ENCODE measurements around the gene ANGEL2. TPM values are rescaled to one million over a fixed set of nuclear protein-coding genes. Genes with fewer than 3 reads are reported as not detected.

Gene ANGEL2
- total RNA-seq, 3 donors from 2014 or later = 34.3 to 39.7 (median 37.8) TPM

GRCh38 chr1:212990276-212990675, 25.4 kb downstream of the ANGEL2 start:
- Mint-ChIP-seq H3K9me3 (no peaks in the 10 kb centered on the region), H3K4me3 (no peak overlapping the region), H3K27me3 (ENCODE audit: low read depth) (no peaks in the 10 kb centered on the region), H3K4me1 (ENCODE audit: low read depth) (peaks cover 4% of the 10 kb centered on the region), H3K36me3 (ENCODE audit: insufficient read depth) (peaks cover 11% of the 10 kb centered on the region)
- no peak for DNase-seq
- no peak for ATAC-seq

- DNase-seq = no peak
- ATAC-seq = no peak
- Mint-ChIP-seq H3K4me1 (ENCODE audit: low read depth) (peaks cover 4% of the 10 kb centered on the region), H3K36me3 (ENCODE audit: insufficient read depth) (peaks cover 7% of the 10 kb centered on the region), H3K27me3 (ENCODE audit: low read depth) (no peaks in the 10 kb centered on the region), H3K4me3 (no peak overlapping the region), H3K9me3 (no peaks in the 10 kb centered on the region)
Observed at GRCh38 chr1:212987702-212988322, 27.9 kb downstream of the ANGEL2 start.

GRCh38 chr1:212986551-212986950, 29.1 kb downstream of the ANGEL2 start:
- DNase-seq = no peak
- Mint-ChIP-seq H3K4me3 (no peak overlapping the region), H3K9me3 (no peaks in the 10 kb centered on the region), H3K36me3 (ENCODE audit: insufficient read depth) (peaks cover 3% of the 10 kb centered on the region), H3K27me3 (ENCODE audit: low read depth) (no peaks in the 10 kb centered on the region), H3K4me1 (ENCODE audit: low read depth) (peaks cover 6% of the 10 kb centered on the region)
- no peak for ATAC-seq

GRCh38 chr1:212984522-212985291, 31.0 kb downstream of the ANGEL2 start:
- no peak for ATAC-seq
- DNase-seq = no peak
- peaks cover 3% of the 10 kb centered on the region for H3K36me3 Mint-ChIP-seq (ENCODE audit: insufficient read depth)
- no peaks in the 10 kb centered on the region for H3K27me3 Mint-ChIP-seq (ENCODE audit: low read depth)
- peaks cover 11% of the 10 kb centered on the region for H3K4me1 Mint-ChIP-seq (ENCODE audit: low read depth)
- no peak overlapping the region for H3K4me3 Mint-ChIP-seq
- no peaks in the 10 kb centered on the region for H3K9me3 Mint-ChIP-seq

GRCh38 chr1:212983482-212983881, 32.2 kb downstream of the ANGEL2 start:
- Mint-ChIP-seq H3K4me3 (no peak overlapping the region), H3K36me3 (ENCODE audit: insufficient read depth) (no peaks in the 10 kb centered on the region), H3K27me3 (ENCODE audit: low read depth) (peaks cover 3% of the 10 kb centered on the region), H3K4me1 (ENCODE audit: low read depth) (peaks cover 22% of the 10 kb centered on the region), H3K9me3 (no peaks in the 10 kb centered on the region)
- no peak for ATAC-seq
- no peak for DNase-seq

- ATAC-seq (no peak), DNase-seq (no peak)
- no peaks in the 10 kb centered on the region for H3K9me3 Mint-ChIP-seq
- no peaks in the 10 kb centered on the region for H3K36me3 Mint-ChIP-seq (ENCODE audit: insufficient read depth)
- peaks cover 22% of the 10 kb centered on the region for H3K4me1 Mint-ChIP-seq (ENCODE audit: low read depth)
- H3K4me3 Mint-ChIP-seq = no peak overlapping the region
- H3K27me3 Mint-ChIP-seq (ENCODE audit: low read depth) = peaks cover 4% of the 10 kb centered on the region
Observed at GRCh38 chr1:212982430-212983152, 33.1 kb downstream of the ANGEL2 start.

GRCh38 chr1:212981571-212982328, 33.9 kb downstream of the ANGEL2 start:
- no peak overlapping the region for H3K4me3 Mint-ChIP-seq
- ATAC-seq = no peak
- peaks cover 22% of the 10 kb centered on the region for H3K4me1 Mint-ChIP-seq (ENCODE audit: low read depth)
- peaks cover 4% of the 10 kb centered on the region for H3K27me3 Mint-ChIP-seq (ENCODE audit: low read depth)
- DNase-seq = no peak
- no peaks in the 10 kb centered on the region for H3K36me3 Mint-ChIP-seq (ENCODE audit: insufficient read depth)
- no peaks in the 10 kb centered on the region for H3K9me3 Mint-ChIP-seq

GRCh38 chr1:212981025-212981495, 34.6 kb downstream of the ANGEL2 start:
- no peak for ATAC-seq
- no peaks in the 10 kb centered on the region for H3K36me3 Mint-ChIP-seq (ENCODE audit: insufficient read depth)
- peaks cover 4% of the 10 kb centered on the region for H3K27me3 Mint-ChIP-seq (ENCODE audit: low read depth)
- no peak for DNase-seq
- H3K4me3 Mint-ChIP-seq = no peak overlapping the region
- H3K9me3 Mint-ChIP-seq = no peaks in the 10 kb centered on the region
- peaks cover 22% of the 10 kb centered on the region for H3K4me1 Mint-ChIP-seq (ENCODE audit: low read depth)

- Mint-ChIP-seq H3K36me3 (ENCODE audit: insufficient read depth) (no peaks in the 10 kb centered on the region), H3K4me1 (ENCODE audit: low read depth) (peaks cover 22% of the 10 kb centered on the region), H3K4me3 (no peak overlapping the region), H3K9me3 (no peaks in the 10 kb centered on the region), H3K27me3 (ENCODE audit: low read depth) (peaks cover 4% of the 10 kb centered on the region)
- no peak for DNase-seq
- no peak for ATAC-seq
Observed at GRCh38 chr1:212980123-212980785, 35.4 kb downstream of the ANGEL2 start.

GRCh38 chr1:212979340-212980122, 36.1 kb downstream of the ANGEL2 start:
- Mint-ChIP-seq H3K27me3 (ENCODE audit: low read depth) (peaks cover 4% of the 10 kb centered on the region), H3K4me3 (no peak overlapping the region), H3K9me3 (no peaks in the 10 kb centered on the region), H3K36me3 (ENCODE audit: insufficient read depth) (no peaks in the 10 kb centered on the region), H3K4me1 (ENCODE audit: low read depth) (peaks cover 22% of the 10 kb centered on the region)
- ATAC-seq (peak; percentile 48 to 67), DNase-seq (no peak)

- no peak overlapping the region for H3K4me3 Mint-ChIP-seq
- no peak for DNase-seq
- H3K36me3 Mint-ChIP-seq (ENCODE audit: insufficient read depth) = no peaks in the 10 kb centered on the region
- peaks cover 4% of the 10 kb centered on the region for H3K27me3 Mint-ChIP-seq (ENCODE audit: low read depth)
- H3K4me1 Mint-ChIP-seq (ENCODE audit: low read depth) = peaks cover 22% of the 10 kb centered on the region
- no peak for ATAC-seq
- no peaks in the 10 kb centered on the region for H3K9me3 Mint-ChIP-seq
Observed at GRCh38 chr1:212977781-212978645, 37.7 kb downstream of the ANGEL2 start.

- DNase-seq = no peak
- Mint-ChIP-seq H3K36me3 (ENCODE audit: insufficient read depth) (no peaks in the 10 kb centered on the region), H3K4me1 (ENCODE audit: low read depth) (peaks cover 20% of the 10 kb centered on the region)
Observed at GRCh38 chr1:212976586-212976985, 39.1 kb downstream of the ANGEL2 start.

More at GRCh38 chr1:212976586-212976985, 39.1 kb downstream of the ANGEL2 start:
- H3K9me3 Mint-ChIP-seq = no peaks in the 10 kb centered on the region
- no peak overlapping the region for H3K4me3 Mint-ChIP-seq
- ATAC-seq = no peak
- H3K27me3 Mint-ChIP-seq (ENCODE audit: low read depth) = peaks cover 4% of the 10 kb centered on the region
